H9 (cell line): ENCODE measurements around the gene RPL36A. TPM values are rescaled to one million over a fixed set of nuclear protein-coding genes. Genes with fewer than 3 reads are reported as not detected.

Experiments
- DNase-seq: peaks from one replicate; pipeline ENCODE4 v3.0.0-alpha.2; 2017
- H2AFZ ChIP-seq: one replicate; pipeline ENCODE4 v1.6.1; 2013; ENCODE audit warnings: mild to moderate bottlenecking, low read length, control low read depth, moderate library complexity
- H2AK5ac ChIP-seq: 2 replicates; pipeline ENCODE4 v1.6.1; 2013; ENCODE audit warnings: low read length, control low read depth, mixed read lengths; ENCODE audit not compliant: insufficient read length
- H2BK120ac ChIP-seq: one replicate; pipeline ENCODE4 v1.6.1; 2013; ENCODE audit warnings: low read depth, mild to moderate bottlenecking, low read length, control low read depth, inconsistent platforms; ENCODE audit not compliant: poor library complexity, severe bottlenecking
- H2BK12ac ChIP-seq: 2 replicates; pipeline ENCODE4 v1.6.1; 2013; ENCODE audit warnings: low read length, control low read depth, mixed read lengths, low read depth; ENCODE audit not compliant: insufficient read length
- H2BK15ac ChIP-seq: 2 replicates; pipeline ENCODE4 v1.6.1; 2013; ENCODE audit warnings: low read depth, low read length, control low read depth
- H2BK20ac ChIP-seq: one replicate; pipeline ENCODE4 v1.6.1; 2013; ENCODE audit warnings: low read depth, mild to moderate bottlenecking, low read length, control low read depth, inconsistent platforms; ENCODE audit not compliant: poor library complexity, severe bottlenecking
- H2BK5ac ChIP-seq: 2 replicates; pipeline ENCODE4 v1.6.1; 2013; ENCODE audit warnings: low read length, control low read depth, mixed read lengths; ENCODE audit not compliant: insufficient read length
- H3K14ac ChIP-seq: 2 replicates; pipeline ENCODE4 v1.6.1; 2013; ENCODE audit warnings: low read length, control low read depth; ENCODE audit not compliant: insufficient read depth
- H3K18ac ChIP-seq: 2 replicates; pipeline ENCODE4 v1.6.1; 2013; ENCODE audit warnings: low read depth, mild to moderate bottlenecking, mixed read lengths, low read length, control low read depth; ENCODE audit not compliant: insufficient read length
- H3K23ac ChIP-seq: 2 replicates; pipeline ENCODE4 v1.6.1; 2013; ENCODE audit warnings: low read length, control low read depth, mixed read lengths, low read depth; ENCODE audit not compliant: insufficient read length
- H3K23me2 ChIP-seq: 2 replicates; pipeline ENCODE4 v1.6.1; 2013; ENCODE audit warnings: low read depth, mild to moderate bottlenecking, mixed read lengths, low read length, control low read depth; ENCODE audit not compliant: insufficient read length, poor library complexity, severe bottlenecking
- H3K27ac ChIP-seq: 2 replicates; pipeline ENCODE4 v1.5.1; 2013; ENCODE audit warnings: low read length, control low read depth, mixed read lengths, low read depth; ENCODE audit not compliant: insufficient read length
- H3K27me3 ChIP-seq: 2 replicates; pipeline ENCODE4 v1.6.1; 2013; ENCODE audit warnings: low read length, control low read depth, inconsistent platforms; ENCODE audit not compliant: insufficient read depth
- H3K4ac ChIP-seq: 2 replicates; pipeline ENCODE4 v1.6.1; 2013; ENCODE audit warnings: low read depth, mild to moderate bottlenecking, control low read depth, inconsistent platforms, low read length, moderate library complexity
- H3K4me1 ChIP-seq: 2 replicates; pipeline ENCODE4 v1.6.1; 2013; ENCODE audit warnings: low read length, control low read depth, inconsistent platforms; ENCODE audit not compliant: insufficient read depth
- H3K4me2 ChIP-seq: 2 replicates; pipeline ENCODE4 v1.6.1; 2013; ENCODE audit warnings: low read length, control low read depth, mixed read lengths; ENCODE audit not compliant: insufficient read length, insufficient read depth
- H3K56ac ChIP-seq: 2 replicates; pipeline ENCODE4 v1.6.1; 2013; ENCODE audit warnings: low read depth, mild to moderate bottlenecking, mixed read lengths, low read length, control low read depth; ENCODE audit not compliant: insufficient read length
- H3K79me1 ChIP-seq: 2 replicates; pipeline ENCODE4 v1.6.1; 2013; ENCODE audit warnings: low read depth, mild to moderate bottlenecking, moderate library complexity, low read length, control low read depth, inconsistent platforms; ENCODE audit not compliant: insufficient read depth, poor library complexity, severe bottlenecking
- H3K79me2 ChIP-seq: 2 replicates; pipeline ENCODE4 v1.6.1; 2013; ENCODE audit warnings: low read length, control low read depth, inconsistent platforms; ENCODE audit not compliant: insufficient read depth
- H3K9ac ChIP-seq: 2 replicates; pipeline ENCODE4 v1.6.1; 2013; ENCODE audit warnings: low read length, control low read depth, mixed read lengths; ENCODE audit not compliant: insufficient read length; ENCODE audit errors: extremely low read depth
- H3K9me3 ChIP-seq: one replicate; pipeline ENCODE4 v1.6.1; 2013; ENCODE audit warnings: low read depth, low read length, inconsistent platforms; ENCODE audit not compliant: control insufficient read depth
- H3T11ph ChIP-seq: one replicate; pipeline ENCODE4 v1.6.1; 2013; ENCODE audit warnings: mild to moderate bottlenecking, low read length, control low read depth, inconsistent platforms
- H4K20me1 ChIP-seq: one replicate; pipeline ENCODE4 v1.6.1; 2013; ENCODE audit not compliant: control insufficient read depth, insufficient read length, insufficient read depth
- H4K5ac ChIP-seq: 2 replicates; pipeline ENCODE4 v1.6.1; 2013; ENCODE audit warnings: low read depth, mild to moderate bottlenecking, mixed read lengths, low read length, control low read depth; ENCODE audit not compliant: insufficient read length
- H4K8ac ChIP-seq: replicated peaks from 2 replicates; pipeline ENCODE4 v1.6.1; 2013; ENCODE audit warnings: low read length, control low read depth, mixed read lengths, low read depth; ENCODE audit not compliant: insufficient read length
- H4K91ac ChIP-seq: 2 replicates; pipeline ENCODE4 v1.6.1; 2013; ENCODE audit warnings: low read depth, mild to moderate bottlenecking, moderate library complexity, mixed read lengths, low read length, control low read depth; ENCODE audit not compliant: insufficient read length
- H3K27ac Mint-ChIP-seq, 3 experiments: 2 replicates in 2 of 3; 3 replicates in 1 of 3; pipeline ENCODE4 v1.8.0; 2020 to 2021; ENCODE audit warnings: mixed read lengths in 3 of 3, mild to moderate bottlenecking in 1 of 3, moderate library complexity in 1 of 3
- H3K27me3 Mint-ChIP-seq: 2 replicates; pipeline ENCODE4 v1.8.0; 2021; ENCODE audit warnings: low read depth, mild to moderate bottlenecking, moderate library complexity, mixed read lengths
- H3K36me3 Mint-ChIP-seq, 3 experiments: 2 replicates in 2 of 3; 3 replicates in 1 of 3; pipeline ENCODE4 v1.8.0; 2020 to 2021; ENCODE audit warnings: low read depth in 3 of 3, mixed read lengths in 3 of 3; ENCODE audit not compliant: insufficient read depth in 1 of 3
- H3K4me1 Mint-ChIP-seq, 2 experiments: 2 replicates each; pipeline ENCODE4 v1.8.0; 2020; ENCODE audit warnings: mixed read lengths in 2 of 2
- H3K4me3 Mint-ChIP-seq, 2 experiments: 2 replicates in 1 of 2; 3 replicates in 1 of 2; pipeline ENCODE4 v1.8.0; 2020 to 2021; ENCODE audit warnings: mild to moderate bottlenecking in 2 of 2, mixed read lengths in 2 of 2, moderate library complexity in 1 of 2
- H3K9me3 Mint-ChIP-seq, 2 experiments: 2 replicates in 1 of 2; 3 replicates in 1 of 2; pipeline ENCODE4 v1.8.0; 2020; ENCODE audit warnings: mild to moderate bottlenecking in 2 of 2, mixed read lengths in 2 of 2, moderate library complexity in 1 of 2
- WGBS: extraction: QIAGEN DNeasy Blood & Tissue Kit; methylation state at CpG from one replicate; pipeline ENCODE4 v1.1.7; 2013; ENCODE audit warnings: missing lambda C conversion rate, low lambda C conversion rate, mixed read lengths; ENCODE audit not compliant: insufficient read length; ENCODE audit errors: extremely low coverage; 5-methylcytosine and 5-hydroxymethylcytosine counted together
- total RNA-seq: library from RNA; stranded (reverse); gene quantifications from 2 replicates; pipeline ENCODE4 v1.2.1, GENCODE V29; 2021
- TF ChIP-seq, protein P1 (sequence below): fragments of 200-600 bp; sonication (generic); conservative IDR thresholded peaks from 3 replicates; pipeline ENCODE4 v1.8.0; 2021; ENCODE audit warnings: antibody characterized with exemption, mild to moderate bottlenecking

The RPL36A gene
- total RNA-seq, 1 experiment from 2014 or later = 428 TPM

DNA sequence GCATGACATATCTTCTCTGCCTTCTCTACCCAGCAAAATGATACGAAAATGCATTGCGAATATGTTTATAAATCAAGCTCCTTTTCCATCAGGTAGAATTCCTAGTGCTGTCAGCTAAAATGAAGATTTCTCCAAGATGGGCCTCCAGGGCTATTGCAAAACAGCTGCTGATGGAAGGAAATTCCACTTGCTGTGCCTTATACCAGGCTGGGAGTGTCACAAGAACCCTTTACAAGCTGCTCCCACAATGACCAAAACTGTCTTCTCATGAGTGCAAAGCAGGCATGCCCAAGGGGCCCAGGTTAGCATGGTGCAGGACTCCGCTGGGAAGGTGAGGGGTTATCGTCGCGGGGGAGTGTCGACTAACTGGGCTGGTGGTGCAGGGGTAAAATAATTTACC is 25.9 kb downstream of the RPL36A start:
- H3K9ac ChIP-seq = no peak overlapping the region
- H3K27me3 Mint-ChIP-seq = no peaks in the 10 kb centered on the region; the same call in none of the 2 replicates
- no peak overlapping the region for H2AFZ ChIP-seq
- no peak overlapping the region for H2BK5ac ChIP-seq
- no CpG with 5 or more reads among the region's 7 CpGs for WGBS
- no peak overlapping the region for H4K8ac ChIP-seq
- no peaks in the 10 kb centered on the region for H3K4me1 ChIP-seq
- H3K4me2 ChIP-seq = no peak overlapping the region
- no peak overlapping the region for H4K5ac ChIP-seq
- no peaks in the 10 kb centered on the region for H3K27me3 ChIP-seq
- H2BK120ac ChIP-seq = no peak overlapping the region
- no peaks in the 10 kb centered on the region for H3K79me1 ChIP-seq
- H3K23me2 ChIP-seq = no peaks in the 10 kb centered on the region
- no peak overlapping the region for H2BK20ac ChIP-seq
- H2AK5ac ChIP-seq = no peak overlapping the region
- H4K20me1 ChIP-seq = no peaks in the 10 kb centered on the region
- peaks cover 24 to 26% of the 10 kb centered on the region in 2 experiments for H3K4me1 Mint-ChIP-seq
- H3K79me2 ChIP-seq = no peaks in the 10 kb centered on the region
- H3K14ac ChIP-seq = no peak overlapping the region
- DNase-seq = no peak
- no peak overlapping the region for H3T11ph ChIP-seq
- no peak overlapping the region for H3K56ac ChIP-seq
- H3K4ac ChIP-seq = no peak overlapping the region
- H2BK12ac ChIP-seq = no peak overlapping the region
- H3K36me3 Mint-ChIP-seq = peaks cover 20 to 40% (median 35%) of the 10 kb centered on the region in 3 experiments
- H3K4me3 Mint-ChIP-seq = no peak overlapping the region; a peak in 1 of 5 replicates
- peaks cover 21% of the 10 kb centered on the region for H3K9me3 ChIP-seq
- H3K18ac ChIP-seq = no peak overlapping the region
- no peak overlapping the region for H4K91ac ChIP-seq
- H3K23ac ChIP-seq = no peak overlapping the region
- no peak overlapping the region for H3K27ac Mint-ChIP-seq
- no peak overlapping the region for H2BK15ac ChIP-seq
- H3K9me3 Mint-ChIP-seq = peaks cover 73 to 79% of the 10 kb centered on the region in 2 experiments
- no peak overlapping the region for H3K27ac ChIP-seq
- TF ChIP-seq, protein P1, sequence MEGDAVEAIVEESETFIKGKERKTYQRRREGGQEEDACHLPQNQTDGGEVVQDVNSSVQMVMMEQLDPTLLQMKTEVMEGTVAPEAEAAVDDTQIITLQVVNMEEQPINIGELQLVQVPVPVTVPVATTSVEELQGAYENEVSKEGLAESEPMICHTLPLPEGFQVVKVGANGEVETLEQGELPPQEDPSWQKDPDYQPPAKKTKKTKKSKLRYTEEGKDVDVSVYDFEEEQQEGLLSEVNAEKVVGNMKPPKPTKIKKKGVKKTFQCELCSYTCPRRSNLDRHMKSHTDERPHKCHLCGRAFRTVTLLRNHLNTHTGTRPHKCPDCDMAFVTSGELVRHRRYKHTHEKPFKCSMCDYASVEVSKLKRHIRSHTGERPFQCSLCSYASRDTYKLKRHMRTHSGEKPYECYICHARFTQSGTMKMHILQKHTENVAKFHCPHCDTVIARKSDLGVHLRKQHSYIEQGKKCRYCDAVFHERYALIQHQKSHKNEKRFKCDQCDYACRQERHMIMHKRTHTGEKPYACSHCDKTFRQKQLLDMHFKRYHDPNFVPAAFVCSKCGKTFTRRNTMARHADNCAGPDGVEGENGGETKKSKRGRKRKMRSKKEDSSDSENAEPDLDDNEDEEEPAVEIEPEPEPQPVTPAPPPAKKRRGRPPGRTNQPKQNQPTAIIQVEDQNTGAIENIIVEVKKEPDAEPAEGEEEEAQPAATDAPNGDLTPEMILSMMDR = no peak
